NT2/D1 (cell line): Measurements from ENCODE around the gene ACSL6.

Source experiments
- DNase-seq: peaks from one replicate; pipeline ENCODE4 v3.0.0-alpha.2; 2011; ENCODE audit warnings: low read depth, low spot score
- H3K27me3 ChIP-seq: 2 replicates; pipeline ENCODE4 v1.6.0; 2011; ENCODE audit warnings: mild to moderate bottlenecking; ENCODE audit not compliant: insufficient read length, insufficient read depth
- H3K36me3 ChIP-seq: 2 replicates; pipeline ENCODE4 v1.6.1; 2011; ENCODE audit warnings: mild to moderate bottlenecking, low read length, mixed read lengths; ENCODE audit not compliant: insufficient read depth, insufficient read length
- H3K4me1 ChIP-seq: 2 replicates; pipeline ENCODE4 v1.5.1; 2011; ENCODE audit not compliant: insufficient read depth, insufficient read length
- H3K4me3 ChIP-seq: 2 replicates; pipeline ENCODE4 v1.5.1; 2011; ENCODE audit warnings: low read depth; ENCODE audit not compliant: insufficient read length
- H3K9ac ChIP-seq: 2 replicates; pipeline ENCODE4 v1.6.0; 2011; ENCODE audit warnings: low read depth; ENCODE audit not compliant: insufficient read length
- H3K9me3 ChIP-seq: 2 replicates; pipeline ENCODE4 v1.5.1; 2011; ENCODE audit warnings: mild to moderate bottlenecking, low read length; ENCODE audit not compliant: insufficient read depth
- SUZ12 ChIP-seq: IDR thresholded peaks from 2 replicates; pipeline ENCODE4 v1.6.1; 2011; ENCODE audit not compliant: insufficient read length, insufficient read depth; ENCODE audit errors: extremely low read depth
- YY1 ChIP-seq: IDR thresholded peaks from 2 replicates; pipeline ENCODE4 v1.6.1; 2011; ENCODE audit not compliant: insufficient read length, insufficient read depth
- ZNF274 ChIP-seq: IDR thresholded peaks from 2 replicates; pipeline ENCODE4 v1.6.1; 2011; ENCODE audit warnings: mild to moderate bottlenecking, low read depth, low read length

ACSL6 gene

GRCh38 chr5:132033122-132033521, 21.7 kb upstream of the ACSL6 start:
- H3K4me1 ChIP-seq, result no peaks in the 10 kb centered on the region
- H3K9me3 ChIP-seq, result no peaks in the 10 kb centered on the region
- DNase-seq, result no peak
- H3K9ac ChIP-seq, result no peak overlapping the region
- no peak overlapping the region for H3K4me3 ChIP-seq
- no peak for TF ChIP-seq ZNF274
- TF ChIP-seq SUZ12, result no peak
- TF ChIP-seq YY1, result no peak
- H3K27me3 ChIP-seq, result no peaks in the 10 kb centered on the region
- no peaks in the 10 kb centered on the region for H3K36me3 ChIP-seq

- H3K36me3 ChIP-seq, result no peaks in the 10 kb centered on the region
- no peak overlapping the region for H3K9ac ChIP-seq
- no peaks in the 10 kb centered on the region for H3K27me3 ChIP-seq
- TF ChIP-seq ZNF274 (no peak), SUZ12 (no peak), YY1 (no peak)
- H3K9me3 ChIP-seq, result no peaks in the 10 kb centered on the region
- no peak overlapping the region for H3K4me3 ChIP-seq
- H3K4me1 ChIP-seq, result no peaks in the 10 kb centered on the region
- no peak for DNase-seq
These were observed 20.7 kb upstream of the ACSL6 start for GRCh38 chr5:132032196-132032595.

- no peak overlapping the region for H3K4me3 ChIP-seq
- no peaks in the 10 kb centered on the region for H3K36me3 ChIP-seq
- DNase-seq, result no peak
- no peaks in the 10 kb centered on the region for H3K27me3 ChIP-seq
- H3K9me3 ChIP-seq, result no peaks in the 10 kb centered on the region
- TF ChIP-seq YY1 (no peak), SUZ12 (no peak), ZNF274 (no peak)
- no peak overlapping the region for H3K9ac ChIP-seq
- no peaks in the 10 kb centered on the region for H3K4me1 ChIP-seq
These were observed 19.2 kb upstream of the ACSL6 start for GRCh38 chr5:132030610-132031009.

- H3K9ac ChIP-seq, result no peak overlapping the region
- H3K4me3 ChIP-seq, result no peak overlapping the region
- H3K4me1 ChIP-seq, result no peaks in the 10 kb centered on the region
- TF ChIP-seq SUZ12, result no peak
- TF ChIP-seq YY1, result no peak
- no peak for TF ChIP-seq ZNF274
- no peaks in the 10 kb centered on the region for H3K36me3 ChIP-seq
- no peaks in the 10 kb centered on the region for H3K27me3 ChIP-seq
- H3K9me3 ChIP-seq, result no peaks in the 10 kb centered on the region
- no peak for DNase-seq
These were observed 18.3 kb upstream of the ACSL6 start for GRCh38 chr5:132029609-132030330.

DNA sequence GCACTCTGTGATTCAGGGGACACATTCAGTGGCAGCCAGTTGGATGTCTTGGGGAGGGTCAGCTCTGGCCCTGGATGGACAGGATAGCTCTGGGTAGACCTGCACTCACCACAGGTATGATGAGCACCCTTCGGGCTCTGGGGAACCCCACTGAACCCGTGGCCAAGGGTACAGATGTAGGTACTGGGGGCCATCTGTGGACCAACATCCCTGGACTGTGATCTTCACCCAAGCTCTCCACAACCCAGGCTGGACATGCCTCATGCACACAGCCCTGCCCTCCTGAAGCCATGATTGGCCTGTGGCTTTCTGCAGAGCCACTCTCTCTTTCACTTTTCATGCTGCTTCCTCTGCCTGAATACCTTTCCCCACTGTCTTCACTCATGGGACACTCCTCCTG, 15.6 kb upstream of the ACSL6 start:
- no peaks in the 10 kb centered on the region for H3K36me3 ChIP-seq
- no peak for DNase-seq
- TF ChIP-seq ZNF274 (no peak), SUZ12 (no peak), YY1 (no peak)

DNA sequence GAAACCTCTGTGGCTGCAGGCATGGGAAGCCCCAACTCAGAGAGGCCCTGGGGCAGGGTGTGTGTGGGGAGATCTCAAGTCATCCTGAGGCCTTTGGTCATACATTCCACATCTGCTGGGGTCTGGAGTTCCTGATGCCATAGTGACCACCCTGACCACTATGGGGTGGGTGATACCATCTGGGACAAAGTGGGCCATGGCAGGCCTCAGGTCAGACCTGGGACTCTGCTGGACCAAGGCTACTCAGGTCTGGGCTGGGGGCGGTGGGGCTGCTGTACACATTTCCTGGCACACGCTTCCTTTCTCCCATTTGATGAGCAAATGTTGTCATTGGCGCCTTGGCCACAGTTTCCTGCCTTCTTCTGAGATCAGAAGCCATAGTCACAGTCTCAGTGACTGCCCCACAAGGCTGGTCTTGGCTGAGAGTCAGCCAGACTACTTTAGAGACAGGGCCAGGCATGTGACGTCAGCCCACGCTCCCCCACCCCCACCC, 15.1 kb upstream of the ACSL6 start:
- H3K27me3 ChIP-seq, result no peaks in the 10 kb centered on the region
- no peak overlapping the region for H3K4me3 ChIP-seq
- no peaks in the 10 kb centered on the region for H3K9me3 ChIP-seq
- H3K4me1 ChIP-seq, result no peaks in the 10 kb centered on the region
- H3K36me3 ChIP-seq, result no peaks in the 10 kb centered on the region
- TF ChIP-seq YY1 (no peak), SUZ12 (no peak), ZNF274 (no peak)
- no peak overlapping the region for H3K9ac ChIP-seq
- DNase-seq, result no peak

More for the DNA sequence above, 15.6 kb upstream of the ACSL6 start:
- no peaks in the 10 kb centered on the region for H3K9me3 ChIP-seq
- no peak overlapping the region for H3K4me3 ChIP-seq
- no peaks in the 10 kb centered on the region for H3K27me3 ChIP-seq
- no peaks in the 10 kb centered on the region for H3K4me1 ChIP-seq
- H3K9ac ChIP-seq, result no peak overlapping the region

- DNase-seq, result no peak
- no peak for TF ChIP-seq SUZ12
- no peak for TF ChIP-seq ZNF274
- no peak for TF ChIP-seq YY1
- Histone ChIP-seq H3K9me3 (no peaks in the 10 kb centered on the region), H3K4me1 (no peaks in the 10 kb centered on the region), H3K36me3 (no peaks in the 10 kb centered on the region), H3K27me3 (no peaks in the 10 kb centered on the region), H3K9ac (no peak overlapping the region), H3K4me3 (no peak overlapping the region)
These were observed 14.0 kb upstream of the ACSL6 start for GRCh38 chr5:132025403-132025971.
